ENCODE measurements around the gene IFI6. TPM values are rescaled to one million over a fixed set of nuclear protein-coding genes. Genes with fewer than 3 reads are reported as not detected.

IFI6 gene
- total RNA-seq, 1 experiment from 2014 or later = 4.3 TPM

DNA sequence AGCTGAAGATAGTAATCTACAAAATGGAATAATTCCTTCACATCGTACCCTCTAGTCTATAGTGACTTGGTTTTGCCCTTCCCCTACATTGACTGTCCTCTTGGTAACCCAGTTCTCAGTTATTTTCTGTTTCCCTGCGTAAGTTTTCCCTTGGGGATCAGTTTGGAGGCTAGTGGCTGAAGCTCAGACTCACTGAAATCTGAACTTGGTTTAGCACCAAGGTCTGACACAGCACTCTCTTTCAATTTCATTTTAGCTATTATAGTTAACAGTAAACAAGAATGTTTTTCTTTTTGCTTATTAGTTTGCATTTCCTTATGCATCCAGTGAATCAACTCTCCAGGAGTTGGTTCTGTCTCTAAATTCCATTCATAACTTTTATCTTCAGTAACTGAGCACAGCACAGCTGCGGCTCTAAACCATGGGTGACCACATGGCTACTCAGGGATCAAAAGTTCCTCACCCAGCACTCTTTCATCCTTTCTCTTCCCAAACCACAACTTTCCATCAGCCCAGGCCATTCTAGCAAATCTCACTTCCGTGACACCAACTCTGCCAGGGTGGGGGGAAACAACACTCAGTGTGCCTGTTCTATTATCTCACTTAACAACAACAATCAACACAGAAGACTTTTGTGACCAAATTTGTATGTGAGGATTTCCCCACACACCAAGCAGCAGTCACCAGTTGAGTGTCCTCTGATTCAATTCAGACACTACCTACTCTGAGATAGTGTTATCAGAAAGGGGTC, 17.6 kb upstream of the IFI6 start:
- peak overlapping the region in 2 of 3 experiments; percentile 2 to 7; a peak in 1 of 7 replicates for H3K27ac Mint-ChIP-seq
- no peak overlapping the region for H2BK20ac ChIP-seq (ENCODE audit: low read depth, low read length, poor library complexity, severe bottlenecking)
- H3K18ac ChIP-seq (ENCODE audit: insufficient read length, low read depth, low read length) = peak overlapping the region; percentile 10
- H3K27me3 Mint-ChIP-seq (ENCODE audit: low read depth) = peaks cover 2% of the 10 kb centered on the region; the same call in 1 of the 2 replicates
- H2AK5ac ChIP-seq (ENCODE audit: insufficient read length, low read length) = no peak overlapping the region
- H3K36me3 Mint-ChIP-seq (ENCODE audit: insufficient read depth in 1 of 3, low read depth in 3 of 3) = peaks cover 2 to 8% (median 6%) of the 10 kb centered on the region in 3 experiments; a peak in 5 of 7 replicates
- H3K56ac ChIP-seq (ENCODE audit: insufficient read length, low read depth, low read length) = no peak overlapping the region
- no peaks in the 10 kb centered on the region for H4K20me1 ChIP-seq (ENCODE audit: control insufficient read depth, insufficient read depth, insufficient read length)
- H2BK120ac ChIP-seq (ENCODE audit: low read depth, low read length, poor library complexity, severe bottlenecking) = no peak overlapping the region
- peaks cover 2% of the 10 kb centered on the region; the same call in 1 of the 2 replicates for H3K4me1 ChIP-seq (ENCODE audit: insufficient read depth, low read length)
- no peaks in the 10 kb centered on the region for H3K23me2 ChIP-seq (ENCODE audit: insufficient read length, low read depth, low read length, poor library complexity, severe bottlenecking)
- H3K4ac ChIP-seq (ENCODE audit: low read depth, low read length) = no peak overlapping the region
- H4K5ac ChIP-seq (ENCODE audit: insufficient read length, low read depth, low read length) = no peak overlapping the region
- no peak overlapping the region for H2AFZ ChIP-seq (ENCODE audit: low read length)
- H3K9me3 ChIP-seq (ENCODE audit: control insufficient read depth, low read depth, low read length) = no peaks in the 10 kb centered on the region
- H3K4me2 ChIP-seq (ENCODE audit: insufficient read depth, insufficient read length, low read length) = no peak overlapping the region
- DNase-seq = no peak
- H3K27me3 ChIP-seq (ENCODE audit: insufficient read depth, low read length) = no peaks in the 10 kb centered on the region
- peaks cover 9 to 14% of the 10 kb centered on the region in 2 experiments for H3K9me3 Mint-ChIP-seq
- H3K23ac ChIP-seq (ENCODE audit: insufficient read length, low read depth, low read length) = no peak overlapping the region
- no peak overlapping the region for H3T11ph ChIP-seq (ENCODE audit: low read length)
- no peaks in the 10 kb centered on the region for H3K79me1 ChIP-seq (ENCODE audit: insufficient read depth, low read depth, low read length, poor library complexity, severe bottlenecking)
- peaks cover 33 to 34% of the 10 kb centered on the region in 2 experiments for H3K4me1 Mint-ChIP-seq
- no peak overlapping the region for H2BK5ac ChIP-seq (ENCODE audit: insufficient read length, low read length)
- TF ChIP-seq, protein P1, sequence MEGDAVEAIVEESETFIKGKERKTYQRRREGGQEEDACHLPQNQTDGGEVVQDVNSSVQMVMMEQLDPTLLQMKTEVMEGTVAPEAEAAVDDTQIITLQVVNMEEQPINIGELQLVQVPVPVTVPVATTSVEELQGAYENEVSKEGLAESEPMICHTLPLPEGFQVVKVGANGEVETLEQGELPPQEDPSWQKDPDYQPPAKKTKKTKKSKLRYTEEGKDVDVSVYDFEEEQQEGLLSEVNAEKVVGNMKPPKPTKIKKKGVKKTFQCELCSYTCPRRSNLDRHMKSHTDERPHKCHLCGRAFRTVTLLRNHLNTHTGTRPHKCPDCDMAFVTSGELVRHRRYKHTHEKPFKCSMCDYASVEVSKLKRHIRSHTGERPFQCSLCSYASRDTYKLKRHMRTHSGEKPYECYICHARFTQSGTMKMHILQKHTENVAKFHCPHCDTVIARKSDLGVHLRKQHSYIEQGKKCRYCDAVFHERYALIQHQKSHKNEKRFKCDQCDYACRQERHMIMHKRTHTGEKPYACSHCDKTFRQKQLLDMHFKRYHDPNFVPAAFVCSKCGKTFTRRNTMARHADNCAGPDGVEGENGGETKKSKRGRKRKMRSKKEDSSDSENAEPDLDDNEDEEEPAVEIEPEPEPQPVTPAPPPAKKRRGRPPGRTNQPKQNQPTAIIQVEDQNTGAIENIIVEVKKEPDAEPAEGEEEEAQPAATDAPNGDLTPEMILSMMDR (conservative IDR thresholded peaks at IDR 0.05) = no peak
- no peak overlapping the region for H2BK15ac ChIP-seq (ENCODE audit: low read depth, low read length)
- no peak overlapping the region for H3K4me3 Mint-ChIP-seq
- H4K8ac ChIP-seq (replicated peaks; ENCODE audit: insufficient read length, low read depth, low read length) = no peak overlapping the region
- H2BK12ac ChIP-seq (ENCODE audit: insufficient read length, low read depth, low read length) = no peak overlapping the region
- peak overlapping the region; percentile 67; the same call in 1 of the 2 replicates for H3K14ac ChIP-seq (ENCODE audit: insufficient read depth, low read length)
- no peak overlapping the region for H3K27ac ChIP-seq (ENCODE audit: insufficient read length, low read depth, low read length)
- no peak overlapping the region for H3K9ac ChIP-seq (ENCODE audit: extremely low read depth, insufficient read length, low read length)
- no peaks in the 10 kb centered on the region for H3K79me2 ChIP-seq (ENCODE audit: insufficient read depth, low read length)
- WGBS (ENCODE audit: extremely low coverage, insufficient read length, low lambda C conversion rate) = no CpG with 5 or more reads among the region's 4 CpGs
- no peak overlapping the region for H4K91ac ChIP-seq (ENCODE audit: insufficient read length, low read depth, low read length)

All from H9 (cell line).